GM21619 (cell line): ENCODE data around the gene RTL9.
"Not testable (repeated sequence)": the region's sequence is repeated elsewhere in the genome, so short reads cannot be mapped to it uniquely, and the experiment has no call there.

Source experiments
- ATAC-seq: cut with Tn5 transposase; IDR thresholded peaks from one replicate; pipeline ENCODE4 v1.9.1; 2021; ENCODE audit not compliant: unreplicated experiment

RTL9 gene

DNA sequence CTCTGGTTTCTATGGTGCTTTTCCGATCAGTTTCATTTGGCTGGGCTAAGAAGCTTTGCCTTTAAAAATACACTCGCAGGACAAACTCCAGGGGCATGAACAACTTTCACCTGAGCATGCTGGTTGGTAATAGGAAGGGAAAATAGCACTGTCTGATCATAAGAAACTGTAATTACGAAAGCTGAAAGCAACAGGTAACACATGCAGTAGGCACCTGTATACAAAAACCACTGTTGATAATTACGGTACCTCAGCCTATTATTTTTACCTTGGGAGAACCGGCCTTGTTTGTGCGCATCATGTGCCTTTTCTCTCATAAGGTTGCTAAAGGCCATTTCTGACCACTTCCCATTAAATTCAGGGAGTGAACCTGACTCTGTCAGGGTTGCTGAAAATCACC lies 45.7 kb downstream of the RTL9 start:
- no peak for ATAC-seq

DNA sequence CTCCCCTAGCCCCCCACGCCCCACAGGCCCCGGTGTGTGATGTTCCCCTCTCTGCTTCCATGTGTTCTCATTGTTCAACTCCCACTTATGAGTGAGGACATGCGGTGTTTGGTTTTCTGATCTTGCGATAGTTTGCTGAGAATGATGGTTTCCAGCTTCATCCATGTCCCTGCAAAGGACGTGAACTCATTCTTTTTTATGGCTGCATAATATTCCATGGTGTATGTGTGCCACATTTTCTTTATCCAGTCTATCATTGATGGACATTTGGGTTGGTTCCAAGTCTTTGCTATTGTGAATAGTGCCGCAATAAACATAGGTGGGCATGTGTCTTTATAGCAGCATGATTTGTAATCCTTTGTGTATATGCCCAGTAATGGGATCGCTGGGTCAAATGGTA lies 47.6 kb downstream of the RTL9 start:
- ATAC-seq: not testable (repeated sequence)

DNA sequence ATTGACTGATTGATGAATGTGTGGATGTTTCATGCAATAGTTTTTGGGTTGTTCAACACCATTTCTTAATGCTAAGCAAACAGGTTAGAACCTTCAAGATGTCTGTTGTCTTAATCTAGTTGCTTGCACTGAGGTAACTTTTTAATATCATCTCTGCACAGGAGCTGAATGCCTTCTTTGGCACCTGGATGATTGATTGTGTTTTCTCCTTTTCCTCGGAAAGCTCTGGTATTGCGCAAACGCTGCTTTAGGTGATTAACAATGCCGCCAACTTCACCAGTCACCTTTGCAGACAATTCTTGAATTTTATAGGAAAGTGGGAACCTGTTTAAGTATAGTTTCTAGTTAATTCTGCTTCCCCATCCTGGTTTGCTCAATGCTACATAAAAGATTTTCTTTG lies 48.2 kb downstream of the RTL9 start:
- ATAC-seq: no peak

DNA sequence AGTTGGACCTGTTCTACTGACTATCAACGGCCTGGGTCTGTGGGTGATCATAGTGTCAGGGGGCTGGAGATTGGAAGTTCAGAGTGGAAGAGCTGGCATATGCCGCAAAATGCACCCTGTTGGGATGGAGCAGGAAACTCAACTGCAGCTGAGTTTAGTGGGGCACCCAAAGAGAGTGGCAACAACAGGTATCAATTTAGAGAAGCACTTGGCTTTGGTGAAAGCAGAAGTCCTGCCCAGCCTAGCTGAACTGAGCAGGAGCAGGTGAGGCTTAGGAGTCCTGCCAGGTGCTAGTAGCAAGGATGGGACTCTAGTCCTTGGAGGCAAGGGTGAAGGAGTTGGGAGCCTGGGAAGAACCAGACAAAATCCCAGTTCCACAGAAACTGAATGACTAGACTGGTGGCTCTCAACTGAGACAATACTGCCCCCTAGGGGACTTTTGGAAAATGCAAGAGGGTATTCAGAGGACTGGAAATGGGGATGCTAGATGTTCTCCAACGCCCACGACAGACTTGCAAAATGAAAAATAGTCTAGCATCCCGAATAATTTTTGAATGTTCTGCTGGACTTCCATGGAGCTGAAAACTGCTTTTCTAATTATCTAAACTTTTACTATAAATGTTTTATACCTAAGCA lies 49.4 kb downstream of the RTL9 start:
- ATAC-seq: no peak
